Activated gamma-delta T cell (primary cell): ENCODE results near the gene CD151.

Source experiments
- DNase-seq: peaks from one replicate; lab custom pipeline; 2025; lab: John Stamatoyannopoulos, UW

The CD151 gene

GRCh38 chr11:858053-858761, 25.5 kb downstream of the CD151 start:
- DNase-seq: no peak

DNA sequence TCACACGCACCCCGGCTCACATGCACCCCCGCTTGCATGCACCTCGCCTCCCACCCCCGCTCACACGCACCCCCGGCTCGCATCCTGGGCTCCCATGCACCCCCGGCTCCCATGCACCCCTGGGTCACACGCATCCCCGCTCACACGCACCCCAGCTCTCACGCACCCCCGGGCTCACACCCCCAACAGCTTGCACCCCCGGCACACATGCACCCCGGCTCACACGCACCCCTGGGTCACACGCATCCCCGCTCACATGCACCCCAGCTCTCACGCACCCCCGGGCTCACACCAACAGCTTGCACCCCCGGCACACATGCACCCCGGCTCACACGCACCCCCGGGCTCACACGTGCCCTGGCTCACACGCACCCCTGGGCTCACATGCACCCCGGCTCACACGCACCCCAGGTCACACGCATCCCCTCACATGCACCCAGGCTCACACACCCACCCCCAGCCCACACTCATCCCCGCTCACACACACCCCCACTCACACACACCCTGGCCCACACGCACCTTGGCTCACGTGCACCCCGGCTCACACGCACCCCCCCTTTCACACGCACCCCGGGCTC, 26.1 kb downstream of the CD151 start:
- no peak for DNase-seq

GRCh38 chr11:859394-860131, 26.8 kb downstream of the CD151 start:
- DNase-seq: no peak

DNA sequence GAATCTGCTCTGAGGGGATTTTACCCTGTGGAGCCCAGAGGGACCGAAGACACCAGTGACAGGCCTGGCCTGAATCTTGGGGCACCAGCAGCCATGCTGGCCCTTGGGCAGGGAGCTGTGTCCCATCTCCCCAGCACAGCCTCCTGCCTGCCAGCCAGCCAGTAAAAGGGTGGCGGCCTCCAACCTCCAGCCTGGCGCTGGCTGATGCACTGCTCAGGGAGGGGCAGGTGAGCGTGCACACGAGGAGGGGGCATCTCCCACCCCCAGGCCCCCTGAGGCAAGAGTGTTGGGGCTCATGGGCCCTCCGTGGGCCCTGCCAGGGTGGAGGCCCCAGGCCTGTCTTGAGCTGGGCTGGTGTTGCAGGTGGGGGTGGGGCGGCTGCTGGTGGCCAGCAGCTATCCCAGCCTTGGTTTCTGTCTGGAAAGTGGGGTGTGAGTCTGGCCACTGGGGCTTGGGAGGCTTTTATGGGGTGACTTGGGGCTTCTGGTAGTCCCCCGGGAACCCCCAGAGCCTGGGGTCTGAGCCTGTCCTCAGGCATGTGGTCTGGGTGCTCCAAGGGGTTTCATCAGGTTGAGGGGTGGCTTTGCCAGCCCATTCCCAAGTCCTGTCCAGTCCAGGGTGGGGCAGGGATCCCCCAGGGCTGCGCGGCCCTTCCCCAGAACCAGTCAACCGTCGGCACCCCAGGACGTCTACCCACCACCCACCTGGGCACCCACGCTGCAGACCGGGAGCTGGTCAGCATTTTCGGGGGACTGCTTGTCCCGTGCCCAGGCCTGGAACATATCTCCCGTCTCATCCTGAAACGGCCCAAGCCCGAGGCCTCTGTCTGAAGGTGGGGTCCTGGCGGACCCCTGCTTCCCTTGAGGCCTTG, 27.7 kb downstream of the CD151 start:
- no peak for DNase-seq

DNA sequence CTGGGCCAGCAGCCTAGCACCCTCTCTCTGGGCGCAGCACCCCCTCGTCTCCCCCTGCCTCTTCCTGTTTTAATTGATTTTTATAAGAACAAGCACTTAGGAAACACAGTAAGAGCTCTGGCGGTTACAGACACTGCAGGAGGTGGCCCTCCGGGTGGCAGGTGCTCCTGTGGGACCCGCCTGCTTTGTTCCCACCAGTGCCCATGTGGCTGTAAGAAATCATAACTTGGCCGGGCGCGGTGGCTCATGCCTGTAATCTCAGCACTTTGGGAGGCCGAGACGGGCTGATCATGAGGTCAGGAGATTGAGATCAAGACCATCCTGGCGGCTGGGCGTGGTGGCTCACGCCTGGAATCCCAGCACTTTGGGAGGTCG, 28.3 kb downstream of the CD151 start:
- DNase-seq: no peak

DNA sequence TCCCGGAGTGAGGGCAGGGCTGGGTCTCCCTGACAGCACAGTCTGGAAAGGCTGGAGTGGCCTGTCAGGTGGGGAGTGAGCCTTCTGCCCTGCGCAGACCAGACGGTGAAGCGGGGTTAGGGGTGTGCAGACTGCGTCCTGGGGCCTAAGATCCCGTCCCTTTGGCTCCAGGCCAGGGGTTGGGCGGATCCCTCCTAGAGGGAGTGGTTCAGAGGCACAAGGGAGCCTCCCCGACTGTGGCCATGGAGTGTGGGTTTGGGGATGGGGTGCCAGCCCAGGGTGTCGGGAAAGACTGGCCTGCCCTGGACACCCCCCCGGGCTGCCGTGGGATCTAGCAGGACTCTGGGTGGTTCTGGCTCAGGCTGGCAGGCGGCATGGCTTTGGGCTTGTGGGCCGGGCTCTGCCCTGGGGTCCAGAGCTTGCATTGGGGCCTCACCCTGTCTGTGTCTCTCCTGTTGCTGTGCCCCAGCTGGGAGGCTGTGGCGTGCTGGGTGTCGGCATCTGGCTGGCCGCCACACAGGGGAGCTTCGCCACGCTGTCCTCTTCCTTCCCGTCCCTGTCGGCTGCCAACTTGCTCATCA, 29.4 kb downstream of the CD151 start:
- DNase-seq: no peak

DNA sequence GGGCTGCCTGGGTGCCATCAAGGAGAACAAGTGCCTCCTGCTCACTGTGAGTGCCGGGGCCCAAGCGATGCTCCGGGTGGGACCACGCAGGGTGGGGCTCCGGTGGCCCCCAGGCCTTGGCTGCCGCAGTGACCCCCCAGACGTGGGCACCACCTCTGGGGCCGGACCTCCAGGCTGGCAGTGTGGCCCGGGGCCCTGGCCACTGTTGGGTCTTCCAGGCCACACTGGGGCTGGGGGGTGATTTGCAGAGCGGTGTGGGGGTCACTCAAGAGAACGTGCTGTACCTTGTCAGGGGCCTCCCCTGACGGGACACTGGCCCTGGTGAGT, 29.9 kb downstream of the CD151 start:
- no peak for DNase-seq

DNA sequence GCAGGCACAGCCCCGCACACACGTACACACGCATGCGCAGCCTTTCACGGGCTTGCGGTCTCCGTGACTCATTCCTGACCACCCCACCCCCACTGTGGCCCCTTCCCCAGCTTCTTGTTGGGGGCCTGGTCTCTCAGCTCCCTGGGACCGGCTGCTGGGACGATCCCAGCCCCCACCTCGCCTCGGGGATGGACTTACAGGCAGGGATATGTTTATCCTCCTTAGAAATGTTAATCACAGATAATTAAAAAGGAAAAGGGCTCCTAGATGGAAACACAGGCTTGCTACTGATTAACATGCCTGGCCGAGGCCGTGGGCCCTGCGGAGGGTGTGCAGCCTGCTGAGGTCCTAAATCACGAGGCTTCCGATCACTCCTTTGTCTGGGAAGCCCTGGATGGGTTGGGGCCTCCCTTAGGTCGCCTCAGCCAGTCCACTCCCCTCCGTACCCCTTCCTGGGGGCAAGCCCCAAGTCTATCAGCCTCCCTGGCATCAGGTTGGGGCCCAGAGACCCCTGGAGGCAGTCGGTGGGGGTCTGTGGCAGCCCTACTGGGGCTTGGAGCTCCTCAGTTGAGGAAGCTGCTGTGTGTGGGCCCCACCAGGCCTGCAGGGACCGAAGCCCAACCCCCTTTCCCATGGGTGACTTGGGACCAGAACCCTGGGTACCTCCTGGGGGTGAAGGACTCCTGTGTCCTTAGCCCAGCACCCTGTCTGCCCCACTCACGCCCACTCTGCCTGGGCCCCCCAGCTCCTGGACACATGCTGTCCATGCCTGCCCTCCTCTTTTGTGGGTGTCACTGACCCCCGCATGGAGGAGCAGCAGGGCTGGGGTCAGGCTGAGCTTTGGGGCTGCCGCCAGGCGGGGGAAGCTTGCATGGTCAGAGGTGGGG, 30.5 kb downstream of the CD151 start:
- DNase-seq: no peak

DNA sequence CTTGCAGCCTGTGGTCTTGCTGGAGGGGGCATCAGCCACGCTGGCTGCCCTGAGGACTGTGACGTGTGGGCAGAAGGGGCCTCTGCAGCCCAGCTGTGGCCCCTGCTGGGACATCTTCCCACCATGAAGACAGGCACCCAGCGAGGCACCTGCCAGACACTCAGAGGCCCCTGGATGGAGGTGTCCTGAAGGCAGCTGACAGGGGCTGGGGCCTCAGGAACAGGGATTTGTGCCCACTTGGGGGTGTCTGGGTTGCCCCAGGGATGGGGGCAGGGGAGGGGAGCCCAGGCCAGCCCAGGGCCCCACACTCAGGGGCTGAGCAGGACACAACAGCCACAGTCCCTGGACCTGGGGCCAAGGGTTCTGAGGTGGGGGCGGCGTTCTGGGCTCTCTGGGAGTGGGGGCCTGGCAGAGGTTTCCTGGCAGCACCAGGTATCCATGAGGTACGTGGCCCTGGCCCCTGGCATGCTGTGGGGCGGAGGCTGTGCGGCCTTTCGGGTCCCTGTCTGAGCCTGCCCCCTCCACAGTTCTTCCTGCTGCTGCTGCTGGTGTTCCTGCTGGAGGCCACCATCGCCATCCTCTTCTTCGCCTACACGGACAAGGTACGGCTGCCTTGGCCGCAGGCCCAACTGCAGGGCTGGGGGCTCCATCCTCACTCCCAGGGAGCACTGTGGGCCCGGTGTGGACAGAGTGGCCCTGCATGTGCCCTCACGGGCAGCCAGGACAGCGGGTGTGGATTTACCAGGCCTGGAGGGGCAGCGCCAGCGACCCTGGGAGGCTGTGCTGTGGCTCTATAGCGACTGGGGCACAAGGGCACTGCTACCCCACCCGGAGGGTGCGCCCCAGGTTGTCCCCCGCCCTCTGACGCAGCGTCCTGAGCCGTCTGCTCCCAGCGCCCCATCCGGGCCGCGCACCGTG, 31.4 kb downstream of the CD151 start:
- no peak for DNase-seq

DNA sequence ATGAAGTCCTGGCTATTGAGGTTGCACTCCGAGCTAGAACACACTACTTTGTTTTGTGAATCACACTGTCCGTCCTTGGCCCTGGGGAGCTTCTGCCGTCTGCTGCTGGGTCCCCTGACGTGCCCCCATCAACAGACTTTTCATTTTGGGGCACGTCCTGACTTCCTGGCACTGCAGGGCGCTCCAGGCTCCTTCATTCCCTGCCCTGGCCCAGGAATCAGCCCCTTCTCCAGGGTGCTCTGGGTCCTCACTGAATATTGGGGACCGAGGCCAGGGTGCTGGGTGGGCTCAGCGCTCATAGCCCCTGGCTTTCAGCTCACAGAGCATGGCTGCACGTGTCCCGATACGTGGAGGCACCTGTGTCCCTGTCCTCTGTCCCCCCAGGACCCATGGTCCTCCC, 32.1 kb downstream of the CD151 start:
- DNase-seq: no peak

GRCh38 chr11:865462-866430, 33.0 kb downstream of the CD151 start:
- DNase-seq: no peak

- no peak for DNase-seq
These were observed 33.7 kb downstream of the CD151 start for GRCh38 chr11:866481-866880.

DNA sequence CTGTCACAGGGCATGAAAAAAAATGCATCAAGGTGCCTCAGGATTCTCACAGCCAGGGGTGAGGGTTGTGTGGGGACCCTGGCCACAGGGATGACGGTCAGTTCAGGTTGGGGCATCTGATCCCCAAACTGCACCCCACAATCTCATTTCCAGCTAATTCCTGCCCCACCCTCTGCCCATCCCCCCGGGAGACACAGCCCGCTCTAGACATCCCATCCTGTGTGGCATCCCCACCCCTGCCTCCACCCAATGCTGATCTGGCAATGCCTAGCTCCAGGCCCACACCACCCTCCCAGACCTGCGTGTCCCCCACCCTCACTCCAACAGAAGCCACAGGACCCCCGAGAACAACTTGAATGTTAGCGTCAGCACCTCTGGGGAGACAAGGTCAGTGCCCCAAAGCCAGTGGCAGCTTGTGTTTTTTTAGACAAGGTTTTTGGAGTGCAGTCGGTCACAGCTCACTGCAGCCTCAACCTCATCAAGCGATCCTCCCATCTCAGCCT, 35.2 kb downstream of the CD151 start:
- DNase-seq: no peak

- DNase-seq: no peak
These were observed 35.6 kb downstream of the CD151 start for GRCh38 chr11:868394-868793.

GRCh38 chr11:868802-869201, 36.0 kb downstream of the CD151 start:
- no peak for DNase-seq

DNA sequence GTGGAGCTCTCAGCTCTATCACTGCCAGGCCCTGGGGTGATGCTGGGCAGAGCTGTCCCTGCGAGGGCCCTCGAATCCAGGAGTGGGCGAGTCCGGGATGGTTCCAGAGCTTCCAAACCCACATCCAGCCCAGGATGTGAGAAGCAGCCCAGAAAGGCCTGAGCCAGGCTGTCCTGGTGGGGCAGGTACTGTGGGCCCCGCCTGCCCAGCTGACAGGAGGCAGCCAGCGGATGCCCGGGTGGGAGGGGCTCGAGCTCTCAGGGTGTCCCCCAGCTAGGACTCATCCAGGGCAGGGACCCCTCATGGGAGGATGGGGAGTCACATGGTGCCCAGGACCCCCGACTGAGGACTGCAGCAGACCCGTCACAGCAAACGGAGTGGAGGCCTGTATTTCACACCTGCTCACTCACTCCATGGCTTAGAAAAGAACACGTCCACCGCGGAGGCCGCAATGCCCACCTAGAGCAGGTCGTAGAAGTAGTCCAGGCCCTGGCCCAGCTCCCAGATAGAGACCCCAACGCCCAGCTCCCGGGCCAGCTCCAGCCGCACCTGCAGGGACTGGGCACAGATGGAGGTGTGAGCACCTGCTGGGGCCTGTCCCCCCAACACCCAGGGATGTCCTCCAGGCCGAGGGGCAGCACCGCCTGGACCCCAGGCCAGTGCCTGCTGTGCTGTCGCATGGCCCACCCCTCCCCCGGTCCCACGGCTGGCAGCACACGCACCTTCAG, 36.8 kb downstream of the CD151 start:
- DNase-seq: no peak

DNA sequence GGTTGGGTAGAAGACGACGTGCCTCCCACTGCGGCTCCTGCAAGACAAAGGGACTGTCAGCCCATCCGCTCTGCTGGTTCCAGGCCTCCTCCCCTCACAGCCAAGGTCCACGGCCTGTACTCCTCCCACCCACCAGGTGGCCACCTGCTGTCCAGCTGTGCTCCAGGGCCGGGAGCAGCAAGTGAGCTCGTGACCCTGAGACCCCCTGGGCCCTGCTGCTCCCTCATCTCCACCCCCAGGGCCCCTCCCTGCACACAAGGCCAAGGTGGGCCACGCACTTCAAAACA, 37.3 kb downstream of the CD151 start:
- DNase-seq: no peak

GRCh38 chr11:870418-870817, 37.7 kb downstream of the CD151 start:
- no peak for DNase-seq
